ENCODE data around the gene STX17.

DNA sequence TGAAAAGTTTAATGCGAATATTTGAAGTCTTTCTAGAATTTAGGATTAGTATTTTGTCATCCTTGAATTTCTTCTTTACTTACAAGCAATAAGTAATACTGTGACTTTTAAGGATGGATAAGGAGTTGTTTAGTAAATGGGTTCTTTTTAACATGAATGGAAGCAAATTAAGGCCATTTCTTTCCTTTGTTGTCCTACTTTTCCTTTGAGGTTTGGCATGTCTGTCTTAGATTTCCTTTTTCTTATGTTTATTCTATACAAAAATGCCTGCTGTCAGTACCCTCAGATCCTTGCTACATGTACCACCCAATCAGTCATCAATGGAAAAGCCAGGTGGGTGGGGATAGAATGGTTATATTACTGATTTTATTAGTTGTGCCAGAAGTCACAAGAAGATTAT, 10.2 kb downstream of the STX17 start:
- TF ChIP-seq, protein P1, sequence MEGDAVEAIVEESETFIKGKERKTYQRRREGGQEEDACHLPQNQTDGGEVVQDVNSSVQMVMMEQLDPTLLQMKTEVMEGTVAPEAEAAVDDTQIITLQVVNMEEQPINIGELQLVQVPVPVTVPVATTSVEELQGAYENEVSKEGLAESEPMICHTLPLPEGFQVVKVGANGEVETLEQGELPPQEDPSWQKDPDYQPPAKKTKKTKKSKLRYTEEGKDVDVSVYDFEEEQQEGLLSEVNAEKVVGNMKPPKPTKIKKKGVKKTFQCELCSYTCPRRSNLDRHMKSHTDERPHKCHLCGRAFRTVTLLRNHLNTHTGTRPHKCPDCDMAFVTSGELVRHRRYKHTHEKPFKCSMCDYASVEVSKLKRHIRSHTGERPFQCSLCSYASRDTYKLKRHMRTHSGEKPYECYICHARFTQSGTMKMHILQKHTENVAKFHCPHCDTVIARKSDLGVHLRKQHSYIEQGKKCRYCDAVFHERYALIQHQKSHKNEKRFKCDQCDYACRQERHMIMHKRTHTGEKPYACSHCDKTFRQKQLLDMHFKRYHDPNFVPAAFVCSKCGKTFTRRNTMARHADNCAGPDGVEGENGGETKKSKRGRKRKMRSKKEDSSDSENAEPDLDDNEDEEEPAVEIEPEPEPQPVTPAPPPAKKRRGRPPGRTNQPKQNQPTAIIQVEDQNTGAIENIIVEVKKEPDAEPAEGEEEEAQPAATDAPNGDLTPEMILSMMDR (IDR thresholded peaks at IDR 0.05), result no peak
- TF ChIP-seq POLR2A (IDR thresholded peaks at IDR 0.05), result no peak
